OCI-LY7 (cell line): ENCODE data around the gene UGT1A7.

Experiments
- CTCF ChIP-seq: fragments of 200-600 bp; sonication (generic); conservative IDR thresholded peaks from 2 replicates; pipeline ENCODE4 v1.5.1; 2014; ENCODE audit warnings: mild to moderate bottlenecking, antibody characterized with exemption, low read length, moderate library complexity, mixed read lengths
- EZH2phosphoT487 ChIP-seq: fragments of 200-600 bp; sonication (generic); IDR thresholded peaks from 2 replicates; pipeline ENCODE4 v1.6.1; 2018; ENCODE audit warnings: low read depth, borderline replicate concordance, mild to moderate bottlenecking, mixed run types, antibody characterized with exemption, low read length, moderate library complexity, mixed read lengths

- TF ChIP-seq CTCF (no peak), EZH2phosphoT487 (no peak)
Observed at GRCh38 chr2:233658610-233659009, 23.1 kb upstream of the UGT1A7 start.
